SU-DHL-6 (cell line): Measurements from ENCODE around the gene SMARCA4.
"Not testable (repeated sequence)": the region's sequence is repeated elsewhere in the genome, so short reads cannot be mapped to it uniquely, and the experiment has no call there.

ENCODE experiments used
- H2AFZ ChIP-seq: fragments of 200-600 bp; sonication (generic); 2 replicates; pipeline ENCODE4 v1.6.1; 2014; ENCODE audit warnings: low read depth, mild to moderate bottlenecking, moderate library complexity, mixed read lengths, antibody characterized with exemption, low read length; ENCODE audit not compliant: severe bottlenecking
- H3F3A ChIP-seq: fragments of 200-600 bp; shearing (Covaris generic); 2 replicates; pipeline ENCODE4 v1.6.0; 2016; ENCODE audit warnings: antibody characterized with exemption, mild to moderate bottlenecking; ENCODE audit not compliant: insufficient read depth
- H3K27ac ChIP-seq: fragments of 200-600 bp; sonication (generic); 2 replicates; pipeline ENCODE4 v1.5.1; 2016; ENCODE audit warnings: low read depth, mild to moderate bottlenecking, low read length, moderate library complexity, mixed read lengths
- H3K27me3 ChIP-seq: fragments of 200-600 bp; sonication (generic), shearing (Covaris generic); 2 replicates; pipeline ENCODE4 v1.6.0; 2014; ENCODE audit warnings: mild to moderate bottlenecking, low read length
- H3K36me3 ChIP-seq: fragments of 200-600 bp; sonication (generic); 2 replicates; pipeline ENCODE4 v1.6.1; 2014; ENCODE audit warnings: mild to moderate bottlenecking, low read length, mixed read lengths
- H3K4me2 ChIP-seq: fragments of 300-600, 200-600 bp; shearing (Covaris generic), sonication (generic); 2 replicates; pipeline ENCODE4 v1.6.0; 2014; ENCODE audit warnings: low read length, low read depth, mild to moderate bottlenecking; ENCODE audit not compliant: poor library complexity, severe bottlenecking
- H3K4me3 ChIP-seq: fragments of 200-600 bp; sonication (generic); 2 replicates; pipeline ENCODE4 v1.5.1; 2014; ENCODE audit warnings: antibody characterized with exemption, low read length, mild to moderate bottlenecking, mixed read lengths; ENCODE audit not compliant: insufficient read depth, poor library complexity, severe bottlenecking
- H3K79me2 ChIP-seq: fragments of 200-600 bp; sonication (generic); 2 replicates; pipeline ENCODE4 v1.6.1; 2014; ENCODE audit warnings: mild to moderate bottlenecking, low read length, moderate library complexity; ENCODE audit not compliant: insufficient read depth
- H3K9ac ChIP-seq: fragments of 200-600 bp; sonication (generic); 2 replicates; pipeline ENCODE4 v1.7.0; 2014; ENCODE audit warnings: mild to moderate bottlenecking, low read length
- H3K9me2 ChIP-seq: fragments of 200-600 bp; sonication (generic); replicated peaks from 2 replicates; pipeline ENCODE4 v1.6.1; 2014; ENCODE audit warnings: low read length; ENCODE audit not compliant: insufficient read depth
- H3K9me3 ChIP-seq: fragments of 200-600 bp; sonication (generic); 2 replicates; pipeline ENCODE4 v1.6.1; 2014; ENCODE audit warnings: low read length, mixed read lengths; ENCODE audit not compliant: insufficient read depth
- H4K20me1 ChIP-seq: fragments of 200-600 bp; sonication (generic); 2 replicates; pipeline ENCODE4 v1.6.1; 2014; ENCODE audit warnings: low read depth, mild to moderate bottlenecking, antibody characterized with exemption, low read length, moderate library complexity, mixed read lengths
- EZH2phosphoT487 ChIP-seq: fragments of 200-600 bp; sonication (generic), shearing (Covaris generic); conservative IDR thresholded peaks from 2 replicates; pipeline ENCODE4 v1.6.1; 2018; ENCODE audit warnings: mild to moderate bottlenecking, antibody characterized with exemption, low read length, moderate library complexity, mixed read lengths
- TF ChIP-seq, protein P1 (sequence below): fragments of 200-600 bp; sonication (generic); IDR thresholded peaks from one replicate; pipeline ENCODE4 v1.5.1; 2017; ENCODE audit warnings: antibody characterized with exemption, mild to moderate bottlenecking, low read length, moderate library complexity; ENCODE audit not compliant: insufficient read depth, poor library complexity, severe bottlenecking

SMARCA4 gene

DNA sequence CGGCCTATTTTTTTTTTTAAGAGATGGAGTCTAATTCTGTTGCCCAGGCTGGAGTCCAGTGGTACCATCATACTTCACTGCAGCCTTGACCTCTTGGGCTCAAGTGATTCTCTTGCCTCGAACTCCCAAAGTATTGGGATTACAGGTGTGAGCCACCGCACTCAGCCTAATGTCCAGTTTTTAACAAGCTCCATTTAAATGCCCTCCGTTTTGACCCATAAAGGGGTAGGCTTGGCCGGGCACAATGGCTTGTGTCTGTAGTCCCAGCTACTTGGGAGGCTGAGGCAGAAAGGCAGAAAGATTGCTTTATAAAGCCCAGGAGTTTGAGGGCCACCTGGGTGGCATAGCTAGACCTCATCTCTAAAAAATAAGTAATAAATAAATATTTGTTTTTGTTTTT lies 140.2 kb downstream of the SMARCA4 start:
- no peaks in the 10 kb centered on the region for H3K9me2 ChIP-seq
- TF ChIP-seq, protein P1, sequence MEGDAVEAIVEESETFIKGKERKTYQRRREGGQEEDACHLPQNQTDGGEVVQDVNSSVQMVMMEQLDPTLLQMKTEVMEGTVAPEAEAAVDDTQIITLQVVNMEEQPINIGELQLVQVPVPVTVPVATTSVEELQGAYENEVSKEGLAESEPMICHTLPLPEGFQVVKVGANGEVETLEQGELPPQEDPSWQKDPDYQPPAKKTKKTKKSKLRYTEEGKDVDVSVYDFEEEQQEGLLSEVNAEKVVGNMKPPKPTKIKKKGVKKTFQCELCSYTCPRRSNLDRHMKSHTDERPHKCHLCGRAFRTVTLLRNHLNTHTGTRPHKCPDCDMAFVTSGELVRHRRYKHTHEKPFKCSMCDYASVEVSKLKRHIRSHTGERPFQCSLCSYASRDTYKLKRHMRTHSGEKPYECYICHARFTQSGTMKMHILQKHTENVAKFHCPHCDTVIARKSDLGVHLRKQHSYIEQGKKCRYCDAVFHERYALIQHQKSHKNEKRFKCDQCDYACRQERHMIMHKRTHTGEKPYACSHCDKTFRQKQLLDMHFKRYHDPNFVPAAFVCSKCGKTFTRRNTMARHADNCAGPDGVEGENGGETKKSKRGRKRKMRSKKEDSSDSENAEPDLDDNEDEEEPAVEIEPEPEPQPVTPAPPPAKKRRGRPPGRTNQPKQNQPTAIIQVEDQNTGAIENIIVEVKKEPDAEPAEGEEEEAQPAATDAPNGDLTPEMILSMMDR = no peak
- no peak for TF ChIP-seq EZH2phosphoT487
- H3K36me3 ChIP-seq = peaks cover 3% of the 10 kb centered on the region; the same call in 1 of the 2 replicates
- no peak overlapping the region for H3K27ac ChIP-seq
- H3F3A ChIP-seq = peaks cover 10% of the 10 kb centered on the region; the same call in 1 of the 2 replicates
- H3K4me2 ChIP-seq = no peak overlapping the region
- no peak overlapping the region for H3K9ac ChIP-seq
- H3K79me2 ChIP-seq = peaks cover 49% of the 10 kb centered on the region
- no peaks in the 10 kb centered on the region for H3K27me3 ChIP-seq
- H3K4me3 ChIP-seq = no peak overlapping the region
- peaks cover 8% of the 10 kb centered on the region for H4K20me1 ChIP-seq
- no peak overlapping the region for H2AFZ ChIP-seq
- no peaks in the 10 kb centered on the region for H3K9me3 ChIP-seq

DNA sequence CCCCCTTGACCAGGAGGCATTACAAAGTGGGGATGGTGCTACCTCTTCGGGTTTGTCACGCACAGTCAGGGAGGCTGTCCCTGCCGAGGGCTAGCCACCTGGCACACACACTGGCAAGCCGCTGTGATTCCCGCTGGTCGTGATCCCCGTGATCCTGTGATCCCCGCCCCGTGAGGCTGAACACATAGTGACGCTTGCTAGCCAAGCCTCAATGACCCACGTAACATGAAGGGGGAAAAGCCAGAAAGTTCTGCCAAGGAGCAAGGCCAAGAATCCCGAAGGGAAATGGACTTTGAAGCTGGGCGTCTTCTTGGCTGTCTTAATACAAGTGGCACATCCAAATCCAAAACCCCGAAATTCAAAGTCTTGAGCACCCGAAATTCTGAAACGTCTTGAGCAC lies 142.1 kb downstream of the SMARCA4 start:
- no peaks in the 10 kb centered on the region for H3K9me2 ChIP-seq
- TF ChIP-seq, protein P1 = no peak
- no peak for TF ChIP-seq EZH2phosphoT487
- no peak overlapping the region for H3K27ac ChIP-seq
- H3K4me3 ChIP-seq = no peak overlapping the region
- H3K9me3 ChIP-seq = no peaks in the 10 kb centered on the region
- H3K9ac ChIP-seq = no peak overlapping the region
- peaks cover 6% of the 10 kb centered on the region for H4K20me1 ChIP-seq
- no peaks in the 10 kb centered on the region for H3K27me3 ChIP-seq
- H3F3A ChIP-seq = peaks cover 10% of the 10 kb centered on the region; the same call in 1 of the 2 replicates
- H2AFZ ChIP-seq = no peak overlapping the region
- peaks cover 7% of the 10 kb centered on the region; the same call in 1 of the 2 replicates for H3K36me3 ChIP-seq
- no peak overlapping the region for H3K4me2 ChIP-seq
- H3K79me2 ChIP-seq = peaks cover 30% of the 10 kb centered on the region

- not testable (repeated sequence) for H3K27ac ChIP-seq, H3K9me2 ChIP-seq, H4K20me1 ChIP-seq, H2AFZ ChIP-seq, H3K9me3 ChIP-seq, H3F3A ChIP-seq, H3K36me3 ChIP-seq, H3K4me3 ChIP-seq, H3K9ac ChIP-seq, H3K27me3 ChIP-seq, H3K4me2 ChIP-seq
- H3K79me2 ChIP-seq = peaks cover 23% of the 10 kb centered on the region
Measured at GRCh38 chr19:11103667-11104066, 142.8 kb downstream of the SMARCA4 start.

DNA sequence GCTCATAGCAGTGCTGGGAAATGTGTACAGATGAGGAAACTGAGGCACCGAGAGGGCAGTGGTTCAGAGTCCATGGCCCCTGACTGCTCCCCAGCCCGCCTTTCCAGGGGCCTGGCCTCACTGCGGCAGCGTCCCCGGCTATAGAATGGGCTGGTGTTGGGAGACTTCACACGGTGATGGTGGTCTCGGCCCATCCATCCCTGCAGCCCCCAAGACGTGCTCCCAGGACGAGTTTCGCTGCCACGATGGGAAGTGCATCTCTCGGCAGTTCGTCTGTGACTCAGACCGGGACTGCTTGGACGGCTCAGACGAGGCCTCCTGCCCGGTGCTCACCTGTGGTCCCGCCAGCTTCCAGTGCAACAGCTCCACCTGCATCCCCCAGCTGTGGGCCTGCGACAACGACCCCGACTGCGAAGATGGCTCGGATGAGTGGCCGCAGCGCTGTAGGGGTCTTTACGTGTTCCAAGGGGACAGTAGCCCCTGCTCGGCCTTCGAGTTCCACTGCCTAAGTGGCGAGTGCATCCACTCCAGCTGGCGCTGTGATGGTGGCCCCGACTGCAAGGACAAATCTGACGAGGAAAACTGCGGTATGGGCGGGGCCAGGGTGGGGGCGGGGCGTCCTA lies 144.3 kb downstream of the SMARCA4 start:
- H3K9me2 ChIP-seq = no peaks in the 10 kb centered on the region
- H3K9ac ChIP-seq = no peak overlapping the region
- no peaks in the 10 kb centered on the region for H3K9me3 ChIP-seq
- TF ChIP-seq, protein P1 = no peak
- no peak for TF ChIP-seq EZH2phosphoT487
- H3F3A ChIP-seq = peaks cover 3% of the 10 kb centered on the region; the same call in 1 of the 2 replicates
- no peak overlapping the region for H3K27ac ChIP-seq
- no peaks in the 10 kb centered on the region for H3K27me3 ChIP-seq
- H3K79me2 ChIP-seq = peaks cover 9% of the 10 kb centered on the region; the same call in 1 of the 2 replicates
- H3K4me3 ChIP-seq = no peak overlapping the region
- no peak overlapping the region for H3K4me2 ChIP-seq
- H4K20me1 ChIP-seq = no peaks in the 10 kb centered on the region
- peaks cover 4% of the 10 kb centered on the region; the same call in 1 of the 2 replicates for H3K36me3 ChIP-seq
- no peak overlapping the region for H2AFZ ChIP-seq
